GM19467 (cell line): ENCODE data around the gene LNX2.
"Not testable (repeated sequence)": the region's sequence is repeated elsewhere in the genome, so short reads cannot be mapped to it uniquely, and the experiment has no call there.

ENCODE experiments used
- ATAC-seq: cut with Tn5 transposase; IDR thresholded peaks from one replicate; pipeline ENCODE4 v1.9.1; 2021; ENCODE audit warnings: mild to moderate bottlenecking, moderate library complexity; ENCODE audit not compliant: unreplicated experiment

The LNX2 gene

DNA sequence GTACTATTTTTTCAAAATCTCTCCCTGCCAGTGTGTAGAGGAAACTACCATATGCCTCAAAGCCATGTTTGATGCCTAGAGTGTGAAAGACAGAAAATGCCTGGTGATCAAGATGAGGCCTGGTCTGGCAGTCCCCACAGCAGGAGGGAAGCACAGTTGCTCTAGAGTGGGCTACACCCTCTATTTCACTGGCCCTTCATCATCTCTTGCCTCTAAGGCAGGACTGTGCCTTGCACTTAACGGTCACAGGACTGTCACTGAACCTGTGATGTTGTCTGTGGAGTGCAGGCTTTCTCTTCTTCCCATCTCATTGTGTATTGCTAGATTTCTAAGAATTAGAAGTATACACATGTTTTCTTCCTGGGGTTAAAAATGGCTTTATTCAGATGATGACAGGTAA, 17.7 kb upstream of the LNX2 start:
- ATAC-seq: no peak

- ATAC-seq: no peak
Measured at GRCh38 chr13:27637289-27637626, 16.9 kb upstream of the LNX2 start.

DNA sequence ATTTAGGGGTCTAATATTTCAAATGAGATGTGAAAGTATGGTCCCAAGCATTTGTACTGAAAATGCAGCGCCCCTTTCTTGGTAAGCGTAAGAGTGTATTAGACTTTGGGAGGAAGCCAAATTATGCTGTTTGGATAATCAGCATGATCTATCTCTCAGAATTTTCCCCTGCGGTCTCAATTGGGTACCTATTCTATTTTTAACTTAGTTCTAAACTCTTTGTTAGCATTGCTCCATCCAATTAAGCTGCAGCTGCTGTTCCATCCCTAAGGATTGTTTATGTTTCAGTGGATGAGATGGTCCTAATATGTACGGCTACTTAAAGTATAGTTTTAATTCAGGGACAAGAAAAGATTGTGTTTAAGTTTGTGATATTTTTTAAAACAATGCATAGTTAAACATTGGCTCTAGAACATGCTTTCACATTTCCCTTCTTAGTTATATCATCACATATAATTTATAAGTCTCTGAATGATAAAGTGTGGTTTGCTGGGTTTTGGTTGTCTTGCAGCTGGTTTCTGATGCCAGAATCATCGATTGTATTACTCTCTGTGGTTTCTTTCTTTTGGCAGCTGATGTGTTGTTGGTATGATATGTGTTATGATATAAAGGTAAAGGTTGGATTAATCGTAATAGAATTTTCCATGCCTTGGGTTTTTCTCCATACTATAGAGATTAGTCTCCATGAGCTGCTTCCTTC, 16.4 kb upstream of the LNX2 start:
- ATAC-seq: no peak

GRCh38 chr13:27635266-27635665, 14.9 kb upstream of the LNX2 start:
- no peak for ATAC-seq

DNA sequence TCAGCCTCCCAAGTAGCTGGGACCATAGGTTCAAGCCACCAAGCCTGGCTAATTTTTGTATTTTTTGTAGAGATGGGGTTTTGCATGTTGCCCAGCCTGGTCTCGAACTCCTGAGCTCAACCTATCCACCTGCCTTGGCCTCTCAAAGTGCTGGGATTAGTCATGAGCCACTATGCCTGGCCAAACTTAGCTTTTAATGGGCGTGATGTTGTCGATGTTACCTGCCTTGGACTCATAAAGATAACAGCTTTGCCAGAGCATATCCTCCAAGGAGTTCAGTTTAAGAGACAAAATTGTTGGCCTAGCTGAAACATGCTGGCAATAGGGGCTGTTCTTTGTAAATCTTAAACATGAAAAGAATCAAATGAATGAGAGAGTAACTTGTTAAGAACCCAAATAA, 14.5 kb upstream of the LNX2 start:
- ATAC-seq: no peak

DNA sequence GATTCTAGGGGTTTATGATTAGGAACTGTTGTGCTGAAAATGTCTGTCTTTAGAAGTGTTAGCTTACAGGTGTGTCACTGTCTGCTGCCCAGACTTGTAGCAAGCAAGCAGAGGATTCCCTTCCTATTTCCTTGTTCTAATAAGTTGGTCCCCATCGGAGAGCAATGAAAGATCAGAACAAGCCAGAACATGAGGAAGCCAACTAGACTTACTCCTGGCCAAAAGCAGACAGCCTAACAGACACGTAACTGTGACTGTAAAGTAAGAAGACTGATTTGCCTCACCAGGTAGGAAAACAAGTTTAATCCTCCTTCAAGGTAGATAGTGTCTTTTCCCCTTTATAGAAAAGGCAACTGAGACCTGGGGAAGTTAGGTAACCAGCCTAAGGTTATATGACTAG, 13.9 kb upstream of the LNX2 start:
- no peak for ATAC-seq

GRCh38 chr13:27632648-27633047, 12.3 kb upstream of the LNX2 start:
- no peak for ATAC-seq

DNA sequence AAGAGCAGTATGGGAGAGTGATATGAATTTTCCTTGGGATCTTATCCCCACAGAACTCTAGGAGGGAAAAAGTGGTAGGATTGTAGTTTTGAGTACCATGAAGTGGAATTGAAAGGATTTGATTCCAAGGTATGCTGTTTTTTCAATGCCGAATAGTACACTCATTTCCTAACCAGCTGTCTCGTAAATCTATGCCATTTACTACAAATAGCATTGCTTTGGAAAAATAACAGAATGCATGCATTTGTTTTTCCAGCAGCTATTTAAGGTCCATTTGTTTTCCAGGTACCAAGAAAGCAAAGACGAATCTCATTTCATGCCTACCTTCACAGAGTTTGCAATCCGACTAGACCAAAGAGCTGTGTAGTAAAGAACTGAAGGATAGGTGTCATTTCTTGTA, 11.9 kb upstream of the LNX2 start:
- no peak for ATAC-seq

DNA sequence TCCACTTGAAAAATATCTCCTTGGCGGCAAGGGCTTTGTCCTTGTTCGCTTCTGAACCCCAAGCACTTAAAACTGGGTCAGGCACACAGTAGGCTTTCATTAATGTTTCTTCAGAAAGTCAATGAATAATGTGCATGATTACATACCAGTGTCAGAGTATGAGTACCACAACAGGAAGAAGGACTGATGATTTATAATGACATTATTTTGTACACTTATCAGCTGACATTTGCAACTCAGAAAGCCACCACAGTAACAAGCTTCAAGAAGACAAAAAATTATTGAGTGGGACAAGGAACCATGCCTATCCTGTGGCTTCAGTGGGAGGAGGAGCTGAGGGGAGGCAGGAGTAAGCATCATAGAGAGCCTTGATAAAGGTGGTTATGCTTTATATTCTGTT, 11.3 kb upstream of the LNX2 start:
- no peak for ATAC-seq

GRCh38 chr13:27631156-27631555, 10.8 kb upstream of the LNX2 start:
- ATAC-seq: no peak

DNA sequence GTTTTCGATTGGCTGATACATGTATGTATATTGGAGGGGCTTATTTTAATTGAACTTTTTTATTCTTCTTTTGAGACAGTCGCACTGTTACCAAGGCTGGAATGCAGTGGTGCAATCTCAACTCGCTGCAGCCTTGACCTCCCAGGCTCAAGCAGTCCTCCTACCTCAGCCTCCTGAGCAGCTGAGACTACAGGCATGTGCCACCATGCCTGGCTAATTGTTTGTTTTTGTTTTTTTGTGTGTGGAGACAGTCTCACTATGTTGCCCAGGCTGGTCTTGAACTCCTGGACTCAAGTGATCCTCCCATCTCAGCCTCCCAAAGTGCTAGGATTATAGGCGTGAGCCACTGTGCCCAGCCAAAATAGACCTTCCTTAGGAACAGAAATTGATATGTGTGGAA, 8.4 kb upstream of the LNX2 start:
- ATAC-seq: not testable (repeated sequence)

- no peak for ATAC-seq
Measured at GRCh38 chr13:27628081-27628480, 7.8 kb upstream of the LNX2 start.

DNA sequence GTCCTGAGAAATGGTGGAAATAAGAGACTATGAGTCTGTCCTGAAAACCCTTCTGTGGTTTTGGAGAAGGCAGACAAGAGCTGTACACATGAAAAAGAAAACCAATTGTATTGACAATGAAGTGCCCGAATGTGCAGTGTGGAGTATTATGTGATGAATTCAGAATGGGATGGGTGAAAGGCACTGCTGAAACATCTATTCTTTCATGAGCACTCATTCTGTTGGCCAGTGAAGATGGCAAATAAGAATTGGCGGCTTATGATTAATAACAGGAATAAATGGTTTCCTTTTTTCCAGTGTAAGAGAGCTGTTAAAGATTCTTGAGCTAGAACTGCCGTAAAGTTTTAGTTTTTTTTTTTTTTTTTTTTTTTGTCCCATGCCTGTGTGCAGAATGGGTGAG, 7.1 kb upstream of the LNX2 start:
- ATAC-seq: no peak

GRCh38 chr13:27625839-27626238, 5.5 kb upstream of the LNX2 start:
- no peak for ATAC-seq

- no peak for ATAC-seq
Measured at GRCh38 chr13:27624071-27624470, 3.7 kb upstream of the LNX2 start.

GRCh38 chr13:27622881-27623280, 2.6 kb upstream of the LNX2 start:
- no peak for ATAC-seq

GRCh38 chr13:27622102-27622820, 1.9 kb upstream of the LNX2 start:
- no peak for ATAC-seq

GRCh38 chr13:27621366-27622101, 1.2 kb upstream of the LNX2 start, which contains the start of gene POLR1D:
POLR1D (plus strand) TSS chr13:27621892; CDS start chr13:27621984, 92 bp downstream.
- peak; percentile 47 for ATAC-seq

- ATAC-seq: no peak
Measured at GRCh38 chr13:27621116-27621365, 712 bp upstream of the LNX2 start.

DNA sequence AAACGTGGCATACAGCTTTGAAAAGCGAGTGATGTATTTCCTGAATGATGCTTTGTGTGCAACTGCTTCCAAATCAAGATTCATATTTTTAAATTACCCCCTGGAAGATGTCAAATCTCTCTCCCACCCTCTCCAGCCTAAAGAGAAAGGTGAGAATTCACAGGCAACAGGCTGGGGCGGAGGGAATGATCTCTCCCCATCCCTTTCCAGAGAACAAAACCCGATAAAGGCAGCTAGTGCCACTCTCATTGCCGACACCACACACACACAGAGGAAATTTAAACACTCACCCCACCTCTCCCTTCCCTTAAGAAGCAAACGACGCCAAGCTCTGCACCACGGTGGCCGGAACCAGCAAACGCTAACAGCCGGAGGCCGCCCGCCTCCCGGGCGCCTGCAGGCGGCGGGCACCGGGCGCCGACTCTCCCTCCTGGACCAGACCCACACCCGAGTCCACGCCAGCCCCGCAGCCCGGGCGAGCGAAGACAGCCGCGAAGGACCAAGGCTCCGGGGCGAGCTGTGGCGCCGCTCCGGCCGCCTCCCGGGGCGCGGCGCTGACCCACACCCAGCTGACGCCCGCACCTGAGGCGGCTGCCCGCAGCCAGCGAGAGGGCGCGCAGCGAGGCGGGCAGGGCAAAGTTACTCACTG, 477 bp downstream of the LNX2 start:
- peak; percentile 30 for ATAC-seq

DNA sequence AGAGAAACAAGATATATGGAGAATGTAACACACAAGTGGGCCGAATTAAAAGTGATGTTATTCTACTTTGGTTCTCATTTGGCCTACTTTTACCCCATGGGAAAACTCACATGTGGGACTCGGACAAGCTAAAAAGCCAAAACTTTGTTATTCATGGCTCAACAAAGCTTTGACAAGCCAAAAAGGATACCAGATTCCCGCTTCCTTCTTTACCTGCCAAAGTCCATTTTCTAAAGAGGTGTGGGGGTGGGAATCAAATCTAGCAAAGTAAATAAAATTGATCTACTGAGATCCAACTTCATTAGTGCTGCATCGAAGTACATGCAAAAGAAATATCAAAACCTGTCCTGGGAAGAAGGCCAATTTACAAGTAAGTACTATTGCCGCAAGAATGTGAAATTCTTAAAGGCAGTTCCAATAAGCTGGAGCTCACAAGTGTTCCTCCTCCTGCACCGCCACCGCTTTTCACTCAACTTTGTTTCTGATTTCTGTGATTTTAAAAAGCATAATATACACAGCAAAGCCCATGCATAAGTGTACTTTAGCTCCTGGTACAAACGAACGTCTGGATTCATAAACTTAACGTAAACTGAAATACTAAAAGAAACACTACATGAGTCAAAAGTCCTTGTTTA, 1.1 kb downstream of the LNX2 start:
- ATAC-seq: no peak
